H1 (cell line): ENCODE results near the gene GREM2. TPM values are rescaled to one million over a fixed set of nuclear protein-coding genes. Genes with fewer than 3 reads are reported as not detected.

ENCODE experiments used
- CTCF ChIA-PET: fragments of 300-600 bp; sonication (Branson Sonifier 250); formaldehyde crosslinking; loops from one replicate; lab custom pipeline; 2021; ENCODE audit not compliant: partially characterized antibody; lab: Charles Lee
- POLR2A ChIA-PET: fragments of 300-600 bp; sonication (Branson Sonifier 250); formaldehyde crosslinking; loops from one replicate; lab custom pipeline; 2021; ENCODE audit warnings: inconsistent platforms; ENCODE audit not compliant: partially characterized antibody; lab: Charles Lee
- DNase-seq, 2 experiments: peaks; one replicate each; pipeline versions ENCODE4 v3.0.0 to v3.0.0-alpha.2; 2010 to 2022; ENCODE audit warnings: low spot score in 2 of 2, low read depth in 1 of 2, mixed read lengths in 1 of 2
- FAIRE-seq: peaks from 2 replicates; lab custom pipeline; 2011; peaks lifted over from hg19 to GRCh38; lab: Jason Lieb, UNC
- H2AFZ ChIP-seq: 2 replicates; pipeline ENCODE4 v1.8.1; 2012; ENCODE audit warnings: low read length, inconsistent platforms
- H2AK5ac ChIP-seq: 2 replicates; pipeline ENCODE4 v1.6.1; 2013; ENCODE audit warnings: low read depth, low read length
- H2BK120ac ChIP-seq: replicated peaks from 2 replicates; pipeline ENCODE3; 2013; ENCODE audit warnings: low read depth, low read length, inconsistent platforms
- H2BK12ac ChIP-seq: 2 replicates; pipeline ENCODE4 v1.6.1; 2013; ENCODE audit warnings: low read depth, low read length
- H2BK15ac ChIP-seq: 2 replicates; pipeline ENCODE4 v1.6.1; 2013; ENCODE audit warnings: low read length
- H2BK20ac ChIP-seq: 2 replicates; pipeline ENCODE4 v1.6.1; 2013; ENCODE audit warnings: low read length
- H2BK5ac ChIP-seq: 2 replicates; pipeline ENCODE4 v1.6.1; 2013; ENCODE audit warnings: low read depth, low read length
- H3K14ac ChIP-seq: 2 replicates; pipeline ENCODE4 v1.6.1; 2013; ENCODE audit warnings: inconsistent platforms; ENCODE audit not compliant: insufficient read length
- H3K18ac ChIP-seq: 2 replicates; pipeline ENCODE4 v1.6.1; 2013; ENCODE audit warnings: low read length; ENCODE audit errors: extremely low read depth
- H3K23ac ChIP-seq: 2 replicates; pipeline ENCODE4 v1.6.1; 2013; ENCODE audit warnings: inconsistent platforms; ENCODE audit not compliant: insufficient read length
- H3K23me2 ChIP-seq: 2 replicates; pipeline ENCODE4 v1.6.1; 2013; ENCODE audit warnings: low read depth, low read length
- H3K27ac ChIP-seq: 2 replicates; pipeline ENCODE4 v1.6.1; 2011; ENCODE audit warnings: low read depth, low read length, inconsistent platforms
- H3K27me3 ChIP-seq, 4 experiments: replicated peaks in 1 of 4; 1 replicate in 1 of 4; 2 replicates in 3 of 4; pipeline versions ENCODE4 v1.6.1 to v1.8.1; 2011 to 2013; ENCODE audit warnings: low read length in 3 of 4, mild to moderate bottlenecking in 3 of 4, inconsistent platforms in 2 of 4, mixed read lengths in 2 of 4, moderate library complexity in 1 of 4; ENCODE audit not compliant: control insufficient read depth in 3 of 4, insufficient read depth in 3 of 4; ENCODE audit errors: extremely low read depth in 1 of 4
- H3K36me3 ChIP-seq, 4 experiments: 2 replicates each; pipeline versions ENCODE4 v1.6.1 to v1.8.1; 2011 to 2013; ENCODE audit warnings: mild to moderate bottlenecking in 4 of 4, low read length in 3 of 4, moderate library complexity in 2 of 4, control low read depth in 1 of 4, inconsistent platforms in 1 of 4; ENCODE audit not compliant: insufficient read depth in 4 of 4, control insufficient read depth in 2 of 4
- H3K4ac ChIP-seq: replicated peaks from 2 replicates; pipeline ENCODE3; 2013; ENCODE audit warnings: low read length, low read depth, mixed read lengths, inconsistent platforms; ENCODE audit not compliant: insufficient read length
- H3K4me1 ChIP-seq, 4 experiments: replicated peaks in 1 of 4; 1 replicate in 1 of 4; 2 replicates in 3 of 4; pipeline versions ENCODE4 v1.6.1 to v1.8.1; 2011 to 2013; ENCODE audit warnings: low read length in 3 of 4, inconsistent platforms in 2 of 4, mixed read lengths in 1 of 4; ENCODE audit not compliant: insufficient read depth in 4 of 4, control insufficient read depth in 3 of 4
- H3K4me2 ChIP-seq, 2 experiments: 2 replicates each; pipeline versions ENCODE4 v1.6.1 to v1.8.1; 2011 to 2013; ENCODE audit warnings: low read depth in 2 of 2, low read length in 2 of 2, control low read depth in 1 of 2, inconsistent platforms in 1 of 2, mild to moderate bottlenecking in 1 of 2; ENCODE audit not compliant: insufficient read depth in 1 of 2
- H3K4me3 ChIP-seq, 4 experiments: fragments of 200-600, 300-600 bp in 1 of 4; sonication (generic), shearing (Covaris generic), sonication (Bioruptor Twin) in 1 of 4; 2 replicates each; pipeline versions ENCODE4 v1.5.1 to v1.8.1; 2011 to 2016; ENCODE audit warnings: low read length in 4 of 4, low read depth in 3 of 4, control low read depth in 2 of 4, inconsistent platforms in 2 of 4, mild to moderate bottlenecking in 2 of 4, mixed read lengths in 1 of 4, moderate library complexity in 1 of 4; ENCODE audit not compliant: insufficient read depth in 2 of 4; ENCODE audit errors: extremely low read depth in 1 of 4
- H3K56ac ChIP-seq: replicated peaks from 2 replicates; pipeline ENCODE3; 2013; ENCODE audit warnings: low read depth, mild to moderate bottlenecking, mixed read lengths, low read length, inconsistent platforms; ENCODE audit not compliant: insufficient read length
- H3K79me1 ChIP-seq: 2 replicates; pipeline ENCODE4 v1.6.1; 2013; ENCODE audit warnings: low read depth, low read length, control low read depth
- H3K79me2 ChIP-seq, 2 experiments: 2 replicates each; pipeline versions ENCODE4 v1.6.1 to v1.8.1; 2012 to 2013; ENCODE audit warnings: low read length in 2 of 2, mild to moderate bottlenecking in 2 of 2, inconsistent platforms in 1 of 2; ENCODE audit not compliant: insufficient read depth in 2 of 2, control insufficient read depth in 1 of 2
- H3K9ac ChIP-seq, 4 experiments: replicated peaks in 1 of 4; 1 replicate in 1 of 4; 2 replicates in 3 of 4; pipeline versions ENCODE4 v1.6.1 to v1.8.1; 2011 to 2013; ENCODE audit warnings: low read depth in 3 of 4, low read length in 3 of 4, control low read depth in 2 of 4, mild to moderate bottlenecking in 2 of 4, moderate library complexity in 2 of 4, inconsistent platforms in 1 of 4; ENCODE audit errors: extremely low read depth in 1 of 4
- H3K9me3 ChIP-seq, 2 experiments: 2 replicates each; pipeline versions ENCODE4 v1.6.1 to v1.8.1; 2012 to 2013; ENCODE audit warnings: mild to moderate bottlenecking in 2 of 2, moderate library complexity in 2 of 2, control low read depth in 1 of 2, inconsistent platforms in 1 of 2, low read depth in 1 of 2, low read length in 1 of 2, mixed read lengths in 1 of 2; ENCODE audit not compliant: insufficient read depth in 2 of 2
- H4K20me1 ChIP-seq, 2 experiments: replicated peaks in 1 of 2; 2 replicates each; pipeline versions ENCODE3 to v1.8.1; 2011 to 2013; ENCODE audit warnings: inconsistent platforms in 2 of 2, low read length in 2 of 2, mild to moderate bottlenecking in 1 of 2; ENCODE audit not compliant: insufficient read depth in 2 of 2, control insufficient read depth in 1 of 2
- H4K5ac ChIP-seq: 2 replicates; pipeline ENCODE4 v1.6.1; 2013; ENCODE audit warnings: low read length, low read depth, mixed read lengths, inconsistent platforms; ENCODE audit not compliant: insufficient read length
- H4K8ac ChIP-seq: 2 replicates; pipeline ENCODE4 v1.8.0; 2013; ENCODE audit warnings: mild to moderate bottlenecking, moderate library complexity, low read length, inconsistent platforms; ENCODE audit not compliant: insufficient read depth; ENCODE audit errors: extremely low read depth
- H4K91ac ChIP-seq: replicated peaks from 2 replicates; pipeline ENCODE3; 2013; ENCODE audit warnings: low read length, mixed read lengths, inconsistent platforms; ENCODE audit not compliant: insufficient read length
- CEBPB ChIP-seq: IDR thresholded peaks from 2 replicates; pipeline ENCODE4 v1.6.1; 2012; ENCODE audit warnings: low read depth, low read length
- HDAC2 ChIP-seq, 2 experiments: fragments of 300-600 bp in 1 of 2; sonication (generic) in 1 of 2; IDR thresholded peaks; 2 replicates each; pipeline ENCODE4 v1.6.1; 2011 to 2012; ENCODE audit warnings: low read depth in 2 of 2, low read length in 2 of 2, mild to moderate bottlenecking in 2 of 2, moderate library complexity in 2 of 2, borderline replicate concordance in 1 of 2, inconsistent platforms in 1 of 2
- JUND ChIP-seq: IDR thresholded peaks from 2 replicates; pipeline ENCODE4 v1.6.1; 2011; ENCODE audit warnings: mild to moderate bottlenecking, improper control_type of control experiment, low read length
- KDM4A ChIP-seq: IDR thresholded peaks from one replicate; pipeline ENCODE4 v1.7.1; 2012; ENCODE audit warnings: low read depth, mild to moderate bottlenecking, moderate library complexity, low read length, inconsistent platforms; ENCODE audit not compliant: severe bottlenecking
- NRF1 ChIP-seq: IDR thresholded peaks from 2 replicates; pipeline ENCODE4 v1.6.1; 2011; ENCODE audit warnings: mild to moderate bottlenecking, low read depth, low read length, improper control_type of control experiment
- RXRA ChIP-seq: IDR thresholded peaks from 2 replicates; pipeline ENCODE4 v1.6.1; 2011; ENCODE audit warnings: low read depth, mild to moderate bottlenecking, low read length, moderate library complexity; ENCODE audit not compliant: insufficient read depth
- SP1 ChIP-seq: IDR thresholded peaks from 2 replicates; pipeline ENCODE4 v1.6.1; 2011; ENCODE audit warnings: low read depth, low read length
- polyA plus RNA-seq, 7 experiments: library from polyadenylated mRNA; depleted of rRNA in 3 of 7; stranded (reverse) in 5 of 7; unstranded in 2 of 7; fragments of >200 nt in 5 of 7; fragments of 200-250 nt in 2 of 7; gene quantifications; 1 replicate in 5 of 7; 2 replicates in 1 of 7; 4 replicates in 1 of 7; pipeline versions ENCODE4 v1.2.1 to v1.2.3, GENCODE V29; 2011 to 2013; ENCODE audit warnings: missing spikeins in 2 of 7, mixed read lengths in 2 of 7
- total RNA-seq: library from RNA; stranded (reverse); fragmentation: NEBNext Ultra II Directional; extraction: Animal tissue kit (Norgen Biotek cat#: 25700); gene quantifications from 2 replicates; pipeline ENCODE4 v1.2.1, GENCODE V29; 2021
- TF ChIP-seq, protein P1 (sequence below): IDR thresholded peaks from 2 replicates; pipeline ENCODE4 v1.6.1; 2012; ENCODE audit warnings: low read length, inconsistent platforms
- TF ChIP-seq, protein P2 (sequence below): IDR thresholded peaks from 2 replicates; pipeline ENCODE4 v1.6.1; 2012; ENCODE audit warnings: inconsistent platforms

Gene GREM2
- total and polyA plus RNA-seq, 2 of the 8 experiments (the other 6 are each of a cell fraction or from before 2014, with no cell fraction given), result 0.05 TPM; not detected in 1

DNA sequence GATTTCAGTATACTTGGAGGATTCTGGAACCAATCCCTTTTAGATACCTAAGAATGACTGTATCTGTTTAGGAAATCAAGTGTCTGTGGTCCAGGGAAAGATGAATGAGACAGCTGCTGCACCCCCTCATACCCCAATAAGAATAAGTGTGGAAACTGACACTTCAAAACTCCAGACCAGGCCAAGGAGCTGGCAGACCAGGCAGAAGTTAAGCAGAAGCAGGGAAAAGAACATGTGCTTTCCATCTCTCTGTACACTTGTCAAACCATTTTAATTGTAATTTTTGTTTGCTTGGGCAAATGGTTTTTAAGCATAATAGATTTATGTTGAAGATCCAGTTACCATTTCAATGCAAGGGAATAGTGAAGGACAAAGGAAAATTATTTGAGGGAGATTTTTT, 100.2 kb downstream of the GREM2 start:
- H3K14ac ChIP-seq, result no peak overlapping the region
- FAIRE-seq, result no peak
- no peak overlapping the region for H2BK5ac ChIP-seq
- no peak overlapping the region for H3K18ac ChIP-seq
- no peaks in the 10 kb centered on the region for H3K4me1 ChIP-seq
- no peak overlapping the region for H3K23ac ChIP-seq
- H3K27ac ChIP-seq, result no peak overlapping the region
- no peak overlapping the region for H3K4me2 ChIP-seq
- H3K4ac ChIP-seq, result no peak overlapping the region
- no peaks in the 10 kb centered on the region for H3K23me2 ChIP-seq
- no peaks in the 10 kb centered on the region for H3K36me3 ChIP-seq
- no peak overlapping the region for H2AFZ ChIP-seq
- no peak overlapping the region for H4K91ac ChIP-seq
- no peak overlapping the region for H2BK12ac ChIP-seq
- no peak overlapping the region for H4K5ac ChIP-seq
- H2BK120ac ChIP-seq, result no peak overlapping the region
- TF ChIP-seq NRF1, result no peak
- no peak for TF ChIP-seq CEBPB
- TF ChIP-seq HDAC2 (IDR thresholded peaks at IDR 0.05; ENCODE audit: borderline replicate concordance in 1 of 2, low read depth in 2 of 2, low read length in 2 of 2), result no peak
- TF ChIP-seq RXRA, result no peak
- TF ChIP-seq JUND, result no peak
- TF ChIP-seq KDM4A, result no peak
- TF ChIP-seq, protein P1, sequence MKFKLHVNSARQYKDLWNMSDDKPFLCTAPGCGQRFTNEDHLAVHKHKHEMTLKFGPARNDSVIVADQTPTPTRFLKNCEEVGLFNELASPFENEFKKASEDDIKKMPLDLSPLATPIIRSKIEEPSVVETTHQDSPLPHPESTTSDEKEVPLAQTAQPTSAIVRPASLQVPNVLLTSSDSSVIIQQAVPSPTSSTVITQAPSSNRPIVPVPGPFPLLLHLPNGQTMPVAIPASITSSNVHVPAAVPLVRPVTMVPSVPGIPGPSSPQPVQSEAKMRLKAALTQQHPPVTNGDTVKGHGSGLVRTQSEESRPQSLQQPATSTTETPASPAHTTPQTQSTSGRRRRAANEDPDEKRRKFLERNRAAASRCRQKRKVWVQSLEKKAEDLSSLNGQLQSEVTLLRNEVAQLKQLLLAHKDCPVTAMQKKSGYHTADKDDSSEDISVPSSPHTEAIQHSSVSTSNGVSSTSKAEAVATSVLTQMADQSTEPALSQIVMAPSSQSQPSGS, result no peak
- TF ChIP-seq SP1, result no peak
- TF ChIP-seq, protein P2, sequence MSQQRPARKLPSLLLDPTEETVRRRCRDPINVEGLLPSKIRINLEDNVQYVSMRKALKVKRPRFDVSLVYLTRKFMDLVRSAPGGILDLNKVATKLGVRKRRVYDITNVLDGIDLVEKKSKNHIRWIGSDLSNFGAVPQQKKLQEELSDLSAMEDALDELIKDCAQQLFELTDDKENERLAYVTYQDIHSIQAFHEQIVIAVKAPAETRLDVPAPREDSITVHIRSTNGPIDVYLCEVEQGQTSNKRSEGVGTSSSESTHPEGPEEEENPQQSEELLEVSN, result no peak
- no peak overlapping the region for H2BK20ac ChIP-seq
- H2AK5ac ChIP-seq, result no peak overlapping the region
- no peak overlapping the region for H2BK15ac ChIP-seq
- CTCF ChIA-PET, result interaction anchor here (0.5 to 1.0 kb wide), 2 partner anchors 33 to 57 kb away, joined by 3 to 4 read pairs; no protein-coding TSS in a partner anchor
- no peak overlapping the region for H3K56ac ChIP-seq
- POLR2A ChIA-PET, result no interaction called here
- no peak overlapping the region for H3K9ac ChIP-seq
- no peaks in the 10 kb centered on the region for H3K79me1 ChIP-seq
- DNase-seq, result no peak
- no peaks in the 10 kb centered on the region for H3K27me3 ChIP-seq
- H3K9me3 ChIP-seq, result no peaks in the 10 kb centered on the region
- no peaks in the 10 kb centered on the region for H3K79me2 ChIP-seq
- H4K20me1 ChIP-seq, result no peaks in the 10 kb centered on the region
- no peak overlapping the region for H4K8ac ChIP-seq
- no peak overlapping the region for H3K4me3 ChIP-seq
